Cerebellar nuclear complex (tissue), 1 donor: ENCODE results near the gene HAUS8.
"Not testable (repeated sequence)": the region's sequence is repeated elsewhere in the genome, so short reads cannot be mapped to it uniquely, and the experiment has no call there.

Experiments
- DNase-seq, 2 experiments: peaks; one replicate each; lab custom pipeline; 2025; lab: John Stamatoyannopoulos, UW

Gene HAUS8

GRCh38 chr19:17075035-17075863, at the start of gene HAUS8, which contains the start of gene MYO9B:
TSS of gene HAUS8 (minus strand) at chr19:17075452. CDS start at chr19:17075422, 30 bp downstream.
TSS of gene MYO9B (plus strand) at chr19:17075777. CDS start at chr19:17101718, 25,941 bp downstream.
- peak; percentile 79 to 98 for DNase-seq

GRCh38 chr19:17124025-17124424, 48.8 kb upstream of the HAUS8 start:
- DNase-seq = no peak

GRCh38 chr19:17123041-17123440, 47.8 kb upstream of the HAUS8 start:
- DNase-seq = no peak

GRCh38 chr19:17121736-17122293, 46.6 kb upstream of the HAUS8 start:
- no peak for DNase-seq

GRCh38 chr19:17118957-17119356, 43.7 kb upstream of the HAUS8 start:
- DNase-seq = no peak

GRCh38 chr19:17116996-17117702, 41.9 kb upstream of the HAUS8 start:
- no peak for DNase-seq

- no peak for DNase-seq
Measured at GRCh38 chr19:17114414-17114831, 39.2 kb upstream of the HAUS8 start.

- DNase-seq = no peak
Measured at GRCh38 chr19:17113127-17113785, 38.0 kb upstream of the HAUS8 start.

GRCh38 chr19:17112700-17113099, 37.4 kb upstream of the HAUS8 start:
- no peak for DNase-seq

- DNase-seq = no peak
Measured at GRCh38 chr19:17112271-17112670, 37.0 kb upstream of the HAUS8 start.

GRCh38 chr19:17111766-17112165, 36.5 kb upstream of the HAUS8 start:
- DNase-seq = no peak

GRCh38 chr19:17110599-17110966, 35.3 kb upstream of the HAUS8 start:
- DNase-seq = no peak

GRCh38 chr19:17109962-17110598, 34.8 kb upstream of the HAUS8 start:
- DNase-seq = no peak

GRCh38 chr19:17109300-17109699, 34.0 kb upstream of the HAUS8 start:
- no peak for DNase-seq

- no peak for DNase-seq
Measured at GRCh38 chr19:17108453-17108784, 33.2 kb upstream of the HAUS8 start.

- DNase-seq = no peak
Measured at GRCh38 chr19:17107546-17108452, 32.5 kb upstream of the HAUS8 start.

- not testable (repeated sequence) for DNase-seq
Measured at GRCh38 chr19:17106964-17107363, 31.7 kb upstream of the HAUS8 start.

GRCh38 chr19:17105556-17105955, 30.3 kb upstream of the HAUS8 start:
- no peak for DNase-seq

GRCh38 chr19:17104679-17105078, 29.4 kb upstream of the HAUS8 start:
- DNase-seq = no peak

GRCh38 chr19:17103177-17103576, 27.9 kb upstream of the HAUS8 start:
- no peak for DNase-seq
